Endothelial cell of umbilical vein (primary cell): ENCODE data around the gene VWCE. TPM values are rescaled to one million over a fixed set of nuclear protein-coding genes. Genes with fewer than 3 reads are reported as not detected.

Experiments
- BruUV-seq: library from RNA; stranded (reverse); fragments of 400-500 nt; replicated peaks from 2 replicates; lab custom pipeline; 2021; lab: Mats Ljungman, UMichigan
- CTCF ChIA-PET: fragments of 300-600, 350-600 bp; sonication (Branson Sonifier 250); formaldehyde crosslinking; loops from one replicate; lab custom pipeline; 2021; ENCODE audit warnings: antibody characterized with exemption, inconsistent platforms; lab: Charles Lee
- POLR2A ChIA-PET: fragments of 300-600, 350-600 bp; sonication (Branson Sonifier 250); formaldehyde crosslinking; loops from one replicate; lab custom pipeline; 2021; ENCODE audit warnings: antibody characterized with exemption, inconsistent platforms; lab: Charles Lee
- DNase-seq: peaks from one replicate; pipeline ENCODE4 v3.0.0-alpha.2; 2011; ENCODE audit warnings: low read depth, low spot score
- FAIRE-seq: peaks from 2 replicates; lab custom pipeline; 2011; peaks lifted over from hg19 to GRCh38; lab: Jason Lieb, UNC
- H2AFZ ChIP-seq: 2 replicates; pipeline ENCODE4 v1.6.0; 2012; ENCODE audit warnings: low read depth, low read length, control low read depth, inconsistent platforms
- H3K27ac ChIP-seq: 2 replicates; pipeline ENCODE4 v1.5.1; 2011; ENCODE audit warnings: low read depth, mild to moderate bottlenecking, control low read depth, low read length, moderate library complexity; ENCODE audit not compliant: insufficient read depth
- H3K27me3 ChIP-seq, 2 experiments: 2 replicates each; pipeline versions ENCODE4 v1.6.0 to v1.6.1; 2011; ENCODE audit warnings: low read length in 2 of 2, mixed read lengths in 1 of 2; ENCODE audit not compliant: control insufficient read depth in 2 of 2, insufficient read depth in 2 of 2
- H3K36me3 ChIP-seq, 2 experiments: 2 replicates in 1 of 2; 3 replicates in 1 of 2; pipeline ENCODE4 v1.5.1; 2011; ENCODE audit warnings: low read length in 2 of 2, mild to moderate bottlenecking in 1 of 2, moderate library complexity in 1 of 2; ENCODE audit not compliant: control insufficient read depth in 2 of 2, insufficient read depth in 2 of 2; ENCODE audit errors: extremely low read depth in 1 of 2
- H3K4me1 ChIP-seq: 3 replicates; pipeline ENCODE4 v1.5.1; 2011; ENCODE audit warnings: mild to moderate bottlenecking, low read length; ENCODE audit not compliant: control insufficient read depth, insufficient read depth; ENCODE audit errors: extremely low read depth
- H3K4me2 ChIP-seq: 2 replicates; pipeline ENCODE4 v1.6.1; 2011; ENCODE audit warnings: low read length, control low read depth, mixed read lengths; ENCODE audit not compliant: insufficient read depth
- H3K4me3 ChIP-seq, 3 experiments: fragments of 200-600 bp in 1 of 3; sonication (generic), shearing (Covaris generic) in 1 of 3; replicated peaks in 1 of 3; 2 replicates each; pipeline ENCODE4 v1.5.1; 2011 to 2016; ENCODE audit warnings: control low read depth in 3 of 3, low read length in 3 of 3, mild to moderate bottlenecking in 2 of 3, inconsistent platforms in 1 of 3, low read depth in 1 of 3, moderate library complexity in 1 of 3; ENCODE audit not compliant: insufficient read depth in 1 of 3
- H3K79me2 ChIP-seq: 2 replicates; pipeline ENCODE4 v1.6.0; 2012; ENCODE audit warnings: low read length, inconsistent platforms; ENCODE audit not compliant: control insufficient read depth, insufficient read depth
- H3K9ac ChIP-seq: replicated peaks from 2 replicates; pipeline ENCODE3; 2011; ENCODE audit warnings: low read length, control low read depth; ENCODE audit not compliant: insufficient read depth; ENCODE audit errors: extremely low read depth
- H3K9me1 ChIP-seq: replicated peaks from 3 replicates; pipeline ENCODE4 v1.6.0; 2011; ENCODE audit warnings: mild to moderate bottlenecking, low read length; ENCODE audit not compliant: control insufficient read depth, insufficient read depth; ENCODE audit errors: extremely low read depth
- H3K9me3 ChIP-seq: replicated peaks from 2 replicates; pipeline ENCODE4 v1.5.1; 2012; ENCODE audit warnings: low read length, inconsistent platforms; ENCODE audit not compliant: control insufficient read depth, insufficient read depth
- H4K20me1 ChIP-seq: replicated peaks from 2 replicates; pipeline ENCODE3; 2011; ENCODE audit warnings: mild to moderate bottlenecking, low read length; ENCODE audit not compliant: control insufficient read depth, insufficient read depth; ENCODE audit errors: extremely low read depth
- CTCF ChIP-seq, 2 donors: IDR thresholded peaks; 1 replicate in 1 of 2; 2 replicates in 1 of 2; pipeline ENCODE4 v1.5.1; 2011; ENCODE audit warnings: low read length in 2 of 2, mild to moderate bottlenecking in 2 of 2, moderate library complexity in 2 of 2, control low read depth in 1 of 2, inconsistent platforms in 1 of 2, low read depth in 1 of 2; ENCODE audit not compliant: insufficient read depth in 1 of 2; ENCODE audit errors: extremely low read depth in 1 of 2
- MAX ChIP-seq: IDR thresholded peaks from 2 replicates; pipeline ENCODE4 v1.6.1; 2011; ENCODE audit not compliant: insufficient read depth, insufficient read length
- MYC ChIP-seq: IDR thresholded peaks from one replicate; pipeline ENCODE4 v1.6.1; 2011; ENCODE audit warnings: mild to moderate bottlenecking, low read depth, low read length
- POLR2A ChIP-seq: IDR thresholded peaks from 2 replicates; pipeline ENCODE4 v1.6.1; 2012; ENCODE audit warnings: low read depth, mild to moderate bottlenecking, control low read depth, low read length
- dilution Hi-C: fragments of 300-500 bp; cut with MboI; formaldehyde crosslinking; loops from one replicate; pipeline ENCODE4 v1.15.0; 2019; ENCODE audit warnings: low sequenced_read_pairs; ENCODE audit not compliant: extremely low pct_ligation_motif_present
- intact Hi-C: fragments of 100-400 bp; cut with micrococcal nuclease; formaldehyde crosslinking; loops from one replicate; pipeline ENCODE4 v1.10.0; 2022
- polyA plus RNA-seq, 4 experiments: library from polyadenylated mRNA; depleted of rRNA in 3 of 4; stranded (reverse) in 3 of 4; unstranded in 1 of 4; fragments of >200 nt; gene quantifications; 2 replicates each; pipeline versions ENCODE4 v1.2.1 to v1.2.3, GENCODE V29; 2011 to 2012; ENCODE audit warnings: missing spikeins in 1 of 4
- total RNA-seq: library from RNA; stranded (reverse); gene quantifications from 2 replicates; pipeline ENCODE4 v1.2.3, GENCODE V29; 2021

VWCE gene
- total and polyA plus RNA-seq, 2 donors (not counting 3 experiments of a cell fraction or from before 2014, with no cell fraction given), result 6.5 to 14.4 TPM

GRCh38 chr11:61293867-61294716 lies 1.0 kb downstream of the VWCE start:
- FAIRE-seq (peak; percentile 12), DNase-seq (peak; percentile 46)
- Histone ChIP-seq H3K9ac (no peak overlapping the region), H3K27ac (no peak overlapping the region), H3K9me3 (no peaks in the 10 kb centered on the region), H3K4me3 (peak overlapping the region; percentile 8 to 48 (median 45)), H3K79me2 (no peaks in the 10 kb centered on the region), H3K9me1 (no peaks in the 10 kb centered on the region), H3K4me1 (peaks cover 41% of the 10 kb centered on the region), H4K20me1 (no peaks in the 10 kb centered on the region), H3K4me2 (peak overlapping the region; percentile 54), H3K36me3 (peaks cover 0 to 2% of the 10 kb centered on the region in 2 experiments), H2AFZ (peak overlapping the region; percentile 24), H3K27me3 (peaks cover 5 to 9% of the 10 kb centered on the region in 2 experiments)
- TF ChIP-seq POLR2A, result no peak
- peak; percentile 61 for TF ChIP-seq MAX
- TF ChIP-seq CTCF (IDR thresholded peaks at IDR 0.05; ENCODE audit: extremely low read depth in 1 of 2, insufficient read depth in 1 of 2, low read depth in 1 of 2, low read length in 2 of 2), result peak in 1 of 2 donors; percentile 21
- no peak for TF ChIP-seq MYC
- BruUV-seq, result no TSS peak
- dilution Hi-C loops (no loop called here), intact Hi-C loops (loop anchor here (1.0 to 2.0 kb wide), 2 partner anchors 39 to 40 kb away; partner anchors contain the start of genes DDB1 and TKFC)
- POLR2A ChIA-PET, result interaction anchor here (0.7 kb wide), 1 partner anchor 21 kb away, joined by 4 read pairs; no protein-coding TSS in a partner anchor
- CTCF ChIA-PET, result interaction anchor here (0.7 to 3.2 kb wide), 9 partner anchors 9 to 142 kb away, joined by 3 to 33 read pairs (median 4); no protein-coding TSS in a partner anchor
